NCI-H524 (cell line): Measurements from ENCODE around the gene SET.

Experiments used
- DNase-seq, 2 experiments: peaks; one replicate each; lab custom pipeline; 2025; lab: John Stamatoyannopoulos, UW

Gene SET

DNA sequence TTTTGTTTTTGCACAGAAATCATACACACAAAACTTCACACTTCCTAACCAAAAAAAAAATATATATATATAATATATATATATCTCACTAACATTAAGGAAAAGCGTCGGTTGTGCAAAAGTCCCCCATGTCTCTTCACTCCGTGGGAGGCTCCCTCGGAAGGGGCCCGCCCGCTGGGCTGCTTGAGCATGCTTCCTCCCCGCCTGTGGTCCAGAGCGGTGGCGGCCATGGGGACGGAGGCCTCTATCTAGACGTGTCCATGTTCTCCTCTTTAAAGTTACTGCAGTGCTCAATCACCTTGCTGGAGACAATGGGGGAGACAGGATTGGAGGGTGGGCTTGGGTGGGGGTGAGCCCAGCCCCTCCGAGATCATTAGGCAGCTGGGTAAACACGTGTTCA, 42.1 kb downstream of the SET start:
- DNase-seq, result no peak

DNA sequence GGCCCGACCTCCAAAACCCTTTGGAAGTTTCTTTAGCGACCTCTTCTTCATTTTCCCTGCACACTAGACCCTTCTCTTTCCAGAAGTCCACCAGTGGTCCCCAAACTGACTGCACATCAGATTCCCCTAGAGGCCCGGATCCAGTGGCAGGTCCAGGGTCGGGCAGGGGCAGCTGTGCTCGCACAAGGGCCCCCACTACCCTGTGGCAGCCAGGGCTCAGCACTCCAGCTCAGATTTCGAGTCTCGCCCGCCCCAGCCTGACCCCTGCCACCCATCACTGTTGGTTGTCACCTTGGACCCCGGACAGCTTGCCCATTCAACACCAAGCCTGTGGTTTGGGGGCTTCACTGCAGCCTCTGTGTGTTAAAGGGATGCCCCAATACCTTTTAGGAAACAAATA, 42.7 kb downstream of the SET start:
- DNase-seq, result no peak

DNA sequence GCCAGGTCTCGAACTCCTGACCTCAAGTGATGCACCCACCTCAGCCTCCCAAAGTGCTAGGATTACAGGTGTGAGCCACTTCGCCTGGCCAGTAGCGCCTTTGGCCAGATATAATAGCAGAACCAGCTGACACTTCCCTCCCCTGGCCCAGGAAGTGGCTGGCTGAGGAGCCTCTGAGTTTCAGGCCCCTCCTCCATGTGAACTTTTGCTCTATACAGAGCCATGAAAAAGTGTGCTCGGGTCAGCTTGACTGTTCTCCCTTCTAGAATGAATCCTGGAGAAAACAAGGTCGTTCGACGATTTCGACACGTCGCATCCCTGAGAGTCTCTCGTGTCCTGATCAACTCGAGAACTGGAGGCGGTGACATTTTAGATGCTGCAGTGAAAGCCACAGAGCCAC, 43.6 kb downstream of the SET start:
- DNase-seq, result no peak

DNA sequence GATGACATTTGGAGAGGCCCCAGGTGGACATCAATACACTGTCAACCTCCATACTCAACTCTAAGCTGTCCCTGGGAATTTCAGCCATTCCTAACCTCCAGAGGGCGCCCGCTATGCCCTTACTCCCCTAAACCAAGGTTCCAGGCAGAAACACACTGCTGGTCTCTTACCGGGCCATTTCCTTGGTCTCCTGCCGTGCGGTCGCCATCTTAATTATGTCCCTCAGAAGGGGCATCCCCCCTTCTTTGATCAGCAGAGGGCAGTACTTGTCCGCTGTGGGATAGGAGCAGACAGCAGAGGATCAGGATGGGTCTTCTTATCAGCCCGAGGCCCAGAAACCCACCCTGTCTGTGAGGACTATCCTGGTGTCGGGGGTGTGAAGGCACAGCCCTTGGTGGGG, 44.2 kb downstream of the SET start:
- DNase-seq, result peak; percentile 97 to 98

DNA sequence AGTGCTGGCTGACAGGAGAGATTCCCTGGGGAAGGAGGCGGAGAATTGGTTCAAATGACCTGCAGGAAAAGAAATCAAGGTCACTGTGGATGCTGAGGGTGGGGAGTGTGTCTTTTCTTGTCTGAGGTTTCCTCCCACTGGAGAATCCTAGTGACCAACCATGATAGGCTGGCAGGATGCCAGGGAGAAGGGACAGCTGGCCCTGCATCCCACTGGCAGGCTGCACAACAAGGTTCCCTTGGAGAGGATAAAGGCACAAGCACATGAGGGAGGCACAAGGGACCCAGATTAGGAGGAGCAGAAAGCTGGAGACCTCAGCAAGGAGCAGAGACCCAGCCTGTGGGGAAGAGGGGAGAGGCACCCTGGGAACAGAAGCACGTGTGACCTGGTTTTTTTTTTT, 46.4 kb downstream of the SET start:
- DNase-seq, result peak in 1 of 2 experiments; percentile 45

DNA sequence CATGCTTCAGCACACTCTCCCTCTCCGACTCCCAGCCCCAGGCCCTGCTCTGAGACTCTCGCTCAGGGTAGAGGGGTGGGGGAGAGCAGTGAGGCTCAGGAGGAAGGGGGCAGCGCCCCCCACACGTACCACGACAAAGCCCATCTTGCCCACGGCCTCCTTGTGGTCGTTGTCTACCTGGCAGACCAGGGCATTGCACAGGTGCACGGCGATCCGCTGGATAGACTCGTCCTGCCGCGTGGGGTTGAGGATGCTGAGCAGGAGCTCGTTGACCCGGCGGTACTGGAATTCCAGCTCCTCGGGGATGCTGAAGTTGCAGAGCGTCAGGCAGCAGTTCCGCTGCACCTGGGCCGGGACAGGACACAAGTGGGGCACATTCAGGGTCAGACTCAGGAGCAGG, 53.4 kb downstream of the SET start:
- DNase-seq, result no peak

DNA sequence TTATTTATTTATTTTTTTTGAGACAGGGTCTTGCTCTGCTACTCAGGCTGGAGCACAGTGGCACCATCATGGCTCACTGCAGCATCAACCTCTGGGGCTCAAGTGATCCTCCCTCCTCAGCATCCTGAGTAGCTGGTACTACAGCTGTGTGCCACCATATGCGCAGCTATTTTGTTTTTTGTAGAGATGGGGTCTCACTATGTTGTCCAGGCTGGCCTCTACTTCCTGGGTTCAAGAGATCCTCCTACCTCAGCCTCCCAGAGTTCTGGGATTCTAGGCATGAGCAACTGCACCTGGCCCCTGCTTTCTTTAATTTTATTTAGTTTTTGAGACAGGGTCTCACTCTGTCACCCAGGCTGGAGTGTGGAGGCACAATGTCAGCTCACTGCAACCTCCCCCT, 54.4 kb downstream of the SET start:
- DNase-seq, result no peak
